BLaER1 (cell line): ENCODE data around the gene SAP130.

Source experiments
- H3K27ac ChIP-seq: shearing (Covaris generic); formaldehyde crosslinking; 2 replicates; pipeline ENCODE4 v1.8.1; 2022
- H3K27me3 ChIP-seq: shearing (Covaris generic); formaldehyde crosslinking; 2 replicates; pipeline ENCODE4 v1.8.1; 2022
- H3K36me3 ChIP-seq: shearing (Covaris generic); formaldehyde crosslinking; 2 replicates; pipeline ENCODE4 v1.8.1; 2022
- H3K4me1 ChIP-seq: shearing (Covaris generic); formaldehyde crosslinking; 2 replicates; pipeline ENCODE4 v1.8.1; 2022
- H3K4me2 ChIP-seq: shearing (Covaris generic); formaldehyde crosslinking; 2 replicates; pipeline ENCODE4 v1.8.1; 2022
- H3K4me3 ChIP-seq: shearing (Covaris generic); formaldehyde crosslinking; 2 replicates; pipeline ENCODE4 v1.8.1; 2022
- H3K9ac ChIP-seq: shearing (Covaris generic); formaldehyde crosslinking; 2 replicates; pipeline ENCODE4 v1.8.1; 2022
- H3K9me3 ChIP-seq: shearing (Covaris generic); formaldehyde crosslinking; 2 replicates; pipeline ENCODE4 v1.8.1; 2022
- H4K20me1 ChIP-seq: shearing (Covaris generic); formaldehyde crosslinking; 2 replicates; pipeline ENCODE4 v1.8.1; 2022
- Cebpa-rat ChIP-seq: shearing (Covaris generic); IDR thresholded peaks from 2 replicates; pipeline ENCODE4 v1.8.1; 2022

Gene SAP130

GRCh38 chr2:128027278-128027800 lies 520 bp downstream of the SAP130 start:
- H3K4me2 ChIP-seq: peak overlapping the region; percentile 44; the same call in 1 of the 2 replicates

GRCh38 chr2:128026448-128027277 lies 1.2 kb downstream of the SAP130 start:
- no peak for TF ChIP-seq Cebpa-rat
- Histone ChIP-seq H3K36me3 (peaks cover 30% of the 10 kb centered on the region), H3K9ac (peak overlapping the region; percentile 90), H4K20me1 (peaks cover 24% of the 10 kb centered on the region), H3K4me3 (peak overlapping the region; percentile 95), H3K27ac (peak overlapping the region; percentile 72), H3K4me1 (peaks cover 21% of the 10 kb centered on the region), H3K4me2 (peak overlapping the region; percentile 81), H3K9me3 (peaks cover 6% of the 10 kb centered on the region; the same call in 1 of the 2 replicates), H3K27me3 (no peaks in the 10 kb centered on the region)

More at GRCh38 chr2:128027278-128027800, 520 bp downstream of the SAP130 start:
- peak overlapping the region; percentile 95 for H3K4me3 ChIP-seq
- H3K27ac ChIP-seq: peak overlapping the region; percentile 86
- peaks cover 21% of the 10 kb centered on the region for H3K4me1 ChIP-seq
- peaks cover 23% of the 10 kb centered on the region for H3K36me3 ChIP-seq
- H4K20me1 ChIP-seq: peaks cover 24% of the 10 kb centered on the region
- H3K9me3 ChIP-seq: peaks cover 13% of the 10 kb centered on the region
- peak overlapping the region; percentile 90 for H3K9ac ChIP-seq
- H3K27me3 ChIP-seq: no peaks in the 10 kb centered on the region
- TF ChIP-seq Cebpa-rat: no peak

GRCh38 chr2:128024816-128025215 lies 3.0 kb downstream of the SAP130 start:
- H3K4me1 ChIP-seq: peaks cover 21% of the 10 kb centered on the region
- peaks cover 41% of the 10 kb centered on the region for H3K36me3 ChIP-seq
- peaks cover 24% of the 10 kb centered on the region for H4K20me1 ChIP-seq
- no peak overlapping the region for H3K27ac ChIP-seq
- TF ChIP-seq Cebpa-rat: no peak
- H3K9ac ChIP-seq: no peak overlapping the region
- no peak overlapping the region for H3K4me3 ChIP-seq
- H3K4me2 ChIP-seq: no peak overlapping the region
- H3K27me3 ChIP-seq: no peaks in the 10 kb centered on the region
- H3K9me3 ChIP-seq: no peaks in the 10 kb centered on the region

- H4K20me1 ChIP-seq: no peaks in the 10 kb centered on the region; the same call in 1 of the 2 replicates
- H3K9me3 ChIP-seq: no peaks in the 10 kb centered on the region
- no peaks in the 10 kb centered on the region for H3K4me1 ChIP-seq
- no peak overlapping the region for H3K27ac ChIP-seq
- H3K36me3 ChIP-seq: peaks cover 84% of the 10 kb centered on the region
- H3K4me2 ChIP-seq: no peak overlapping the region
- no peak overlapping the region for H3K4me3 ChIP-seq
- no peak for TF ChIP-seq Cebpa-rat
- H3K9ac ChIP-seq: no peak overlapping the region
- no peaks in the 10 kb centered on the region for H3K27me3 ChIP-seq
These were observed 10.3 kb downstream of the SAP130 start for GRCh38 chr2:128017561-128017960.

GRCh38 chr2:128016620-128017019 lies 11.2 kb downstream of the SAP130 start:
- no peak for TF ChIP-seq Cebpa-rat
- no peak overlapping the region for H3K4me3 ChIP-seq
- H3K4me2 ChIP-seq: no peak overlapping the region
- peaks cover 84% of the 10 kb centered on the region for H3K36me3 ChIP-seq
- no peaks in the 10 kb centered on the region for H3K27me3 ChIP-seq
- H3K9me3 ChIP-seq: no peaks in the 10 kb centered on the region
- H3K27ac ChIP-seq: no peak overlapping the region
- no peaks in the 10 kb centered on the region for H3K4me1 ChIP-seq
- no peaks in the 10 kb centered on the region for H4K20me1 ChIP-seq
- no peak overlapping the region for H3K9ac ChIP-seq

GRCh38 chr2:128012698-128013097 lies 15.2 kb downstream of the SAP130 start:
- no peak overlapping the region for H3K4me2 ChIP-seq
- H3K4me1 ChIP-seq: no peaks in the 10 kb centered on the region
- H3K27ac ChIP-seq: no peak overlapping the region
- no peak overlapping the region for H3K4me3 ChIP-seq
- TF ChIP-seq Cebpa-rat: no peak
- H3K9me3 ChIP-seq: no peaks in the 10 kb centered on the region
- H3K27me3 ChIP-seq: no peaks in the 10 kb centered on the region
- H4K20me1 ChIP-seq: no peaks in the 10 kb centered on the region
- H3K36me3 ChIP-seq: peaks cover 99% of the 10 kb centered on the region
- H3K9ac ChIP-seq: no peak overlapping the region

GRCh38 chr2:128008074-128008672 lies 19.7 kb downstream of the SAP130 start:
- Histone ChIP-seq H3K4me1 (no peaks in the 10 kb centered on the region), H3K27ac (no peak overlapping the region), H3K27me3 (no peaks in the 10 kb centered on the region), H3K4me3 (no peak overlapping the region), H3K36me3 (peaks cover 99% of the 10 kb centered on the region), H3K4me2 (no peak overlapping the region), H3K9ac (no peak overlapping the region), H3K9me3 (no peaks in the 10 kb centered on the region), H4K20me1 (no peaks in the 10 kb centered on the region)
- no peak for TF ChIP-seq Cebpa-rat

- Histone ChIP-seq H3K4me2 (no peak overlapping the region), H4K20me1 (no peaks in the 10 kb centered on the region), H3K27me3 (no peaks in the 10 kb centered on the region), H3K9me3 (no peaks in the 10 kb centered on the region), H3K4me3 (no peak overlapping the region), H3K27ac (no peak overlapping the region), H3K9ac (no peak overlapping the region), H3K36me3 (peaks cover 98% of the 10 kb centered on the region), H3K4me1 (no peaks in the 10 kb centered on the region)
- TF ChIP-seq Cebpa-rat: no peak
These were observed 23.4 kb downstream of the SAP130 start for GRCh38 chr2:128004509-128004908.

GRCh38 chr2:128003463-128003862 lies 24.4 kb downstream of the SAP130 start:
- Histone ChIP-seq H3K9ac (no peak overlapping the region), H3K27me3 (no peaks in the 10 kb centered on the region), H3K4me3 (no peak overlapping the region), H3K4me1 (no peaks in the 10 kb centered on the region), H4K20me1 (no peaks in the 10 kb centered on the region), H3K27ac (no peak overlapping the region), H3K36me3 (peaks cover 98% of the 10 kb centered on the region), H3K9me3 (no peaks in the 10 kb centered on the region), H3K4me2 (no peak overlapping the region)
- TF ChIP-seq Cebpa-rat: no peak

- no peak overlapping the region for H3K4me3 ChIP-seq
- H4K20me1 ChIP-seq: no peaks in the 10 kb centered on the region
- no peak for TF ChIP-seq Cebpa-rat
- H3K4me2 ChIP-seq: no peak overlapping the region
- no peak overlapping the region for H3K9ac ChIP-seq
- no peaks in the 10 kb centered on the region for H3K4me1 ChIP-seq
- H3K36me3 ChIP-seq: peaks cover 87% of the 10 kb centered on the region
- H3K27ac ChIP-seq: no peak overlapping the region
- no peaks in the 10 kb centered on the region for H3K27me3 ChIP-seq
- no peaks in the 10 kb centered on the region for H3K9me3 ChIP-seq
These were observed 31.7 kb downstream of the SAP130 start for GRCh38 chr2:127996160-127996559.
